Adrenal gland (tissue), 5 donors: Measurements from ENCODE around the gene ERC1.

Experiments used
- POLR2A ChIP-seq, 2 donors: fragments of 450-650 bp; IDR thresholded peaks; one replicate each; pipeline ENCODE4 v1.6.1; 2017; ENCODE audit warnings: antibody characterized with exemption in 2 of 2, mild to moderate bottlenecking in 2 of 2, moderate library complexity in 1 of 2
- TF ChIP-seq, protein P1 (sequence below), 6 experiments: fragments of 450-650 bp in 4 of 6; fragments of 200-600 bp in 2 of 6; sonication (generic) in 1 of 6; IDR thresholded peaks; 1 replicate in 5 of 6; 2 replicates in 1 of 6; pipeline versions ENCODE4 v1.5.1 to v1.8.0; 2016 to 2021; ENCODE audit warnings: antibody characterized with exemption in 6 of 6, mild to moderate bottlenecking in 2 of 6, moderate library complexity in 1 of 6
- donor health status: DM: no; HTN: no; CAD: no.

DNA sequence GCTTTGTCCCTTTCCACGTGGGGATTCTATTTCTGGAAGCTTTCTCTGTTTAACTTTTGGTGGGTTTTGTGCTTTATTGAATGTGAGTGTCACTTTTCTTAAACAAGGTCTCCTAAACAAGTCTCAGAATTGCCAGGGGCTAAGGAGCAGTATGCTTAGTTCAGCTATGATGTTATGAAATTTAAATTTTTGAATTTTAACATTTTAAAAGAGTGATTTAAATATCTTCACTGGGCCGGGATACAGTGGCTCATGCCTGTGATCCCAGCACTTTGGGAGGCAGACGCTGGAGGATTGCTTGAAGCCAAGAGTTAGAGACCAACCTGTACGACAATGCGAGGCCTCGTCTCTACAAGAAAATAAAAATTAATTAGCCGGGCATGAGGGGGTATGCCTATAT is 276.2 kb downstream of the ERC1 start:
- TF ChIP-seq, protein P1, sequence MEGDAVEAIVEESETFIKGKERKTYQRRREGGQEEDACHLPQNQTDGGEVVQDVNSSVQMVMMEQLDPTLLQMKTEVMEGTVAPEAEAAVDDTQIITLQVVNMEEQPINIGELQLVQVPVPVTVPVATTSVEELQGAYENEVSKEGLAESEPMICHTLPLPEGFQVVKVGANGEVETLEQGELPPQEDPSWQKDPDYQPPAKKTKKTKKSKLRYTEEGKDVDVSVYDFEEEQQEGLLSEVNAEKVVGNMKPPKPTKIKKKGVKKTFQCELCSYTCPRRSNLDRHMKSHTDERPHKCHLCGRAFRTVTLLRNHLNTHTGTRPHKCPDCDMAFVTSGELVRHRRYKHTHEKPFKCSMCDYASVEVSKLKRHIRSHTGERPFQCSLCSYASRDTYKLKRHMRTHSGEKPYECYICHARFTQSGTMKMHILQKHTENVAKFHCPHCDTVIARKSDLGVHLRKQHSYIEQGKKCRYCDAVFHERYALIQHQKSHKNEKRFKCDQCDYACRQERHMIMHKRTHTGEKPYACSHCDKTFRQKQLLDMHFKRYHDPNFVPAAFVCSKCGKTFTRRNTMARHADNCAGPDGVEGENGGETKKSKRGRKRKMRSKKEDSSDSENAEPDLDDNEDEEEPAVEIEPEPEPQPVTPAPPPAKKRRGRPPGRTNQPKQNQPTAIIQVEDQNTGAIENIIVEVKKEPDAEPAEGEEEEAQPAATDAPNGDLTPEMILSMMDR (IDR thresholded peaks at IDR 0.05), result no peak
- TF ChIP-seq POLR2A (IDR thresholded peaks at IDR 0.05), result no peak
